GM12878 (cell line): ENCODE measurements around the gene TTC4.

ENCODE experiments used
- CTCF ChIP-seq, 3 experiments: IDR thresholded peaks in 2 of 3; conservative IDR thresholded peaks in 1 of 3; 2 replicates each; pipeline ENCODE4 v1.5.1; 2011; ENCODE audit warnings: low read depth in 3 of 3, low read length in 3 of 3, mild to moderate bottlenecking in 3 of 3, control low read depth in 2 of 3, moderate library complexity in 2 of 3, inconsistent platforms in 1 of 3, mixed read lengths in 1 of 3; ENCODE audit not compliant: control insufficient read depth in 2 of 3, insufficient read depth in 1 of 3; ENCODE audit errors: extremely low read depth in 1 of 3
- EZH2 ChIP-seq: IDR thresholded peaks from 2 replicates; pipeline ENCODE4 v1.6.1; 2012; ENCODE audit warnings: low read depth, mild to moderate bottlenecking, control low read depth, inconsistent platforms, low read length, borderline replicate concordance; ENCODE audit not compliant: control insufficient read depth
- HCFC1 ChIP-seq: fragments of 150-350 bp; IDR thresholded peaks from 2 replicates; pipeline ENCODE4 v1.6.1; 2014; ENCODE audit warnings: low read length
- HSF1 ChIP-seq: fragments of 150-350 bp; IDR thresholded peaks from 2 replicates; pipeline ENCODE4 v1.6.1; 2014; ENCODE audit warnings: mild to moderate bottlenecking, low read depth, low read length
- MYC ChIP-seq: IDR thresholded peaks from 2 replicates; pipeline ENCODE4 v1.6.1; 2011; ENCODE audit warnings: mild to moderate bottlenecking, low read length, moderate library complexity, inconsistent platforms; ENCODE audit not compliant: insufficient read depth, insufficient replicate concordance, insufficient read length, severe bottlenecking
- POLR2AphosphoS5 ChIP-seq: IDR thresholded peaks from 2 replicates; pipeline ENCODE4 v1.6.1; 2011; ENCODE audit warnings: mild to moderate bottlenecking, low read length, inconsistent platforms
- TARDBP ChIP-seq: IDR thresholded peaks from 2 replicates; pipeline ENCODE4 v1.6.1; 2016; ENCODE audit warnings: borderline replicate concordance
- TCF7 ChIP-seq: IDR thresholded peaks from 2 replicates; pipeline ENCODE4 v1.6.1; 2014; ENCODE audit warnings: antibody characterized with exemption, borderline replicate concordance
- YY1 ChIP-seq: IDR thresholded peaks from 2 replicates; pipeline ENCODE4 v1.6.1; 2011; ENCODE audit warnings: low read depth, mild to moderate bottlenecking, low read length

DNA sequence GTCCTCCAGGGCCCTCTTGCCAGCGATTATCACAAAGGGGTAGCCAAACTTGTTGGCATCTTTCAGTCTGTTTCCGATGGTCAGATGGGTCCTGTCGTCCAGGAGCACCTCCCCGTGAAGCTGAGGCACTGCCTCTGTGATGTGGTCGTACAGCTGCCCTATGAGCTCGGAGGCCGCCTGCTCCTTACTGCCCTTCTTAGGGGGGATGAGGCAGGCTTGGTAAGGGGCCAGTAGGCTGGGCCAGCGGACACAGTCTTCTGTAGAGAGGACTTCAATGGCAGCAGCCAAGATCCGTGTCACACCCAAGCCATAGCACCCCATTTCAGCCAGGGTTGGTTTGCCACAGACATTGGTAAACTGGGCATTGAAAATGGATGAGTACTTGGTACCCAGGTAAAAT lies 42.2 kb downstream of the TTC4 start:
- TF ChIP-seq YY1 (no peak), MYC (no peak), TARDBP (no peak), HCFC1 (no peak), CTCF (IDR thresholded peaks at IDR 0.05 in 2 of 3, conservative IDR thresholded peaks at IDR 0.05 in 1 of 3; ENCODE audit: control insufficient read depth in 2 of 3, extremely low read depth in 1 of 3, insufficient read depth in 1 of 3, low read depth in 3 of 3, low read length in 3 of 3) (no peak), HSF1 (no peak), EZH2 (no peak), TCF7 (no peak), POLR2AphosphoS5 (no peak)
